ENCODE results near the gene ZC3H18.

DNA sequence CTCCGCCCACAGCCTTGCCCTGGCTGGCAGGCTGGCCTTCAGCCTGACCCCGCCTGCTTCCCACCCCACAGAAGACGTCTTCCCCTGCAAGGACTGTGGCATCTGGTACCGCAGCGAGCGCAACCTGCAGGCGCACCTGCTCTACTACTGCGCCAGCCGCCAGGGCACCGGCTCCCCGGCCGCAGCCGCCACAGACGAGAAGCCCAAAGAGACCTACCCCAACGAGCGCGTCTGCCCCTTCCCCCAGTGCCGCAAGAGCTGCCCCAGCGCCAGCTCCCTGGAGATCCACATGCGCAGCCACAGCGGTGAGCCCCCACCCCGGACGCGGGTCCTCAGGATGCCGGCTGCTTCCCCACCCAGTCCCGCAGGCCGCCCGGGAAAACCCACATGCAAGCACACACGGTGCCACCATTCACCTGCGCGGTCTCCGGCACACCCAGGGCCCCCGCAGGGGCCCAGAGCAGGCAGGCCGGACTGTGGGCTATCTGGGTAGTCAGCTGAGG is 38.2 kb upstream of the ZC3H18 start:
- TF ChIP-seq CREB1 (IDR thresholded peaks at IDR 0.05; ENCODE audit: low read depth), result no peak
- TF ChIP-seq TEAD4 (IDR thresholded peaks at IDR 0.05), result no peak
- no peak for TF ChIP-seq TCF12 (IDR thresholded peaks at IDR 0.05; ENCODE audit: low read depth)
- TF ChIP-seq, protein P1, sequence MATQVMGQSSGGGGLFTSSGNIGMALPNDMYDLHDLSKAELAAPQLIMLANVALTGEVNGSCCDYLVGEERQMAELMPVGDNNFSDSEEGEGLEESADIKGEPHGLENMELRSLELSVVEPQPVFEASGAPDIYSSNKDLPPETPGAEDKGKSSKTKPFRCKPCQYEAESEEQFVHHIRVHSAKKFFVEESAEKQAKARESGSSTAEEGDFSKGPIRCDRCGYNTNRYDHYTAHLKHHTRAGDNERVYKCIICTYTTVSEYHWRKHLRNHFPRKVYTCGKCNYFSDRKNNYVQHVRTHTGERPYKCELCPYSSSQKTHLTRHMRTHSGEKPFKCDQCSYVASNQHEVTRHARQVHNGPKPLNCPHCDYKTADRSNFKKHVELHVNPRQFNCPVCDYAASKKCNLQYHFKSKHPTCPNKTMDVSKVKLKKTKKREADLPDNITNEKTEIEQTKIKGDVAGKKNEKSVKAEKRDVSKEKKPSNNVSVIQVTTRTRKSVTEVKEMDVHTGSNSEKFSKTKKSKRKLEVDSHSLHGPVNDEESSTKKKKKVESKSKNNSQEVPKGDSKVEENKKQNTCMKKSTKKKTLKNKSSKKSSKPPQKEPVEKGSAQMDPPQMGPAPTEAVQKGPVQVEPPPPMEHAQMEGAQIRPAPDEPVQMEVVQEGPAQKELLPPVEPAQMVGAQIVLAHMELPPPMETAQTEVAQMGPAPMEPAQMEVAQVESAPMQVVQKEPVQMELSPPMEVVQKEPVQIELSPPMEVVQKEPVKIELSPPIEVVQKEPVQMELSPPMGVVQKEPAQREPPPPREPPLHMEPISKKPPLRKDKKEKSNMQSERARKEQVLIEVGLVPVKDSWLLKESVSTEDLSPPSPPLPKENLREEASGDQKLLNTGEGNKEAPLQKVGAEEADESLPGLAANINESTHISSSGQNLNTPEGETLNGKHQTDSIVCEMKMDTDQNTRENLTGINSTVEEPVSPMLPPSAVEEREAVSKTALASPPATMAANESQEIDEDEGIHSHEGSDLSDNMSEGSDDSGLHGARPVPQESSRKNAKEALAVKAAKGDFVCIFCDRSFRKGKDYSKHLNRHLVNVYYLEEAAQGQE (IDR thresholded peaks at IDR 0.05; ENCODE audit: low read depth), result no peak
- TF ChIP-seq, protein P2, sequence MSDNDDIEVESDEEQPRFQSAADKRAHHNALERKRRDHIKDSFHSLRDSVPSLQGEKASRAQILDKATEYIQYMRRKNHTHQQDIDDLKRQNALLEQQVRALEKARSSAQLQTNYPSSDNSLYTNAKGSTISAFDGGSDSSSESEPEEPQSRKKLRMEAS (IDR thresholded peaks at IDR 0.05), result no peak
- TF ChIP-seq RAD21 (IDR thresholded peaks at IDR 0.05; ENCODE audit: low read depth), result no peak
- TF ChIP-seq, protein P3, sequence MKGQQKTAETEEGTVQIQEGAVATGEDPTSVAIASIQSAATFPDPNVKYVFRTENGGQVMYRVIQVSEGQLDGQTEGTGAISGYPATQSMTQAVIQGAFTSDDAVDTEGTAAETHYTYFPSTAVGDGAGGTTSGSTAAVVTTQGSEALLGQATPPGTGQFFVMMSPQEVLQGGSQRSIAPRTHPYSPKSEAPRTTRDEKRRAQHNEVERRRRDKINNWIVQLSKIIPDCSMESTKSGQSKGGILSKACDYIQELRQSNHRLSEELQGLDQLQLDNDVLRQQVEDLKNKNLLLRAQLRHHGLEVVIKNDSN (IDR thresholded peaks at IDR 0.05), result no peak
- no peak for TF ChIP-seq EP300 (IDR thresholded peaks at IDR 0.05; ENCODE audit: borderline replicate concordance)
- TF ChIP-seq CEBPB (IDR thresholded peaks at IDR 0.05), result no peak
